HEK293 (cell line): ENCODE results near the gene PGAP6.

Experiments
- CTCF ChIA-PET: fragments of 350-600 bp; formaldehyde crosslinking; extraction: SDS; loops from one replicate; lab custom pipeline; 2021; ENCODE audit warnings: antibody characterized with exemption; lab: Yijun Ruan, JAX
- POLR2A ChIA-PET: fragments of 300-600 bp; formaldehyde crosslinking; extraction: SDS; loops from one replicate; lab custom pipeline; 2020; ENCODE audit warnings: antibody characterized with exemption, inconsistent platforms; lab: Yijun Ruan, JAX
- H3K27ac ChIP-seq: fragments of 200-500 bp; sonication (Bioruptor generic); 2 replicates; pipeline ENCODE4 v1.5.1; 2014; ENCODE audit warnings: low read depth, low read length, control low read depth, inconsistent platforms; ENCODE audit errors: extremely low read depth
- H3K36me3 ChIP-seq, 2 experiments: fragments of 200-500 bp in 1 of 2; sonication (Bioruptor generic) in 1 of 2; 1 replicate in 1 of 2; 2 replicates in 1 of 2; pipeline ENCODE4 v1.5.1; 2014 to 2017; ENCODE audit warnings: inconsistent platforms in 2 of 2, low read length in 2 of 2; ENCODE audit not compliant: control insufficient read depth in 2 of 2, insufficient read depth in 1 of 2
- H3K4me1 ChIP-seq: fragments of 200-500 bp; sonication (Bioruptor generic); 2 replicates; pipeline ENCODE4 v1.5.1; 2014; ENCODE audit warnings: mild to moderate bottlenecking, low read length, inconsistent platforms; ENCODE audit not compliant: control insufficient read depth, insufficient read depth
- H3K4me3 ChIP-seq: 2 replicates; pipeline ENCODE4 v1.5.1; 2011; ENCODE audit warnings: low read depth, mild to moderate bottlenecking, control low read depth, low read length, moderate library complexity
- H3K9me3 ChIP-seq: fragments of 200-500 bp; sonication (Bioruptor generic); 2 replicates; pipeline ENCODE4 v1.5.1; 2014; ENCODE audit warnings: low read depth, low read length, inconsistent platforms; ENCODE audit not compliant: control insufficient read depth, insufficient read depth
- ATF2 ChIP-seq: fragments of 450-650 bp; formaldehyde crosslinking; IDR thresholded peaks from 2 replicates; pipeline ENCODE4 v1.5.1; 2016; ENCODE audit warnings: missing biosample characterization, missing genetic modification characterization, low read depth
- EGR2 ChIP-seq: fragments of 450-650 bp; formaldehyde crosslinking; IDR thresholded peaks from 2 replicates; pipeline ENCODE4 v1.5.1; 2016; ENCODE audit warnings: low read depth, missing biosample characterization, missing genetic modification characterization
- ELK4 ChIP-seq: IDR thresholded peaks from 2 replicates; pipeline ENCODE4 v1.6.1; 2011; ENCODE audit warnings: mild to moderate bottlenecking, low read depth, low read length, borderline replicate concordance
- GLIS1 ChIP-seq: fragments of 450-650 bp; formaldehyde crosslinking; IDR thresholded peaks from 2 replicates; pipeline ENCODE4 v1.5.1; 2016; ENCODE audit warnings: missing biosample characterization, missing genetic modification characterization
- HOXC10 ChIP-seq: sonication (generic); formaldehyde crosslinking; IDR thresholded peaks from 2 replicates; pipeline ENCODE4 v1.8.1; 2023; ENCODE audit warnings: mild to moderate bottlenecking, missing genetic modification reagents
- OVOL3 ChIP-seq: fragments of 450-650 bp; formaldehyde crosslinking; IDR thresholded peaks from 2 replicates; pipeline ENCODE4 v1.5.1; 2016; ENCODE audit warnings: missing biosample characterization, missing genetic modification characterization
- REPIN1 ChIP-seq: fragments of 450-650 bp; formaldehyde crosslinking; IDR thresholded peaks from 2 replicates; pipeline ENCODE4 v1.5.1; 2017; ENCODE audit warnings: missing biosample characterization, missing genetic modification characterization, low read depth
- ZBTB17 ChIP-seq: fragments of 450-650 bp; formaldehyde crosslinking; IDR thresholded peaks from 2 replicates; pipeline ENCODE4 v1.5.1; 2016; ENCODE audit warnings: missing biosample characterization, missing genetic modification characterization
- ZBTB20 ChIP-seq: fragments of 450-650 bp; formaldehyde crosslinking; IDR thresholded peaks from 2 replicates; pipeline ENCODE4 v1.5.1; 2016; ENCODE audit warnings: missing biosample characterization, missing genetic modification characterization
- ZBTB26 ChIP-seq: fragments of 450-650 bp; formaldehyde crosslinking; optimal IDR thresholded peaks from 2 replicates; pipeline ENCODE3; 2016; ENCODE audit warnings: missing biosample characterization, mild to moderate bottlenecking, missing genetic modification characterization
- ZFHX2 ChIP-seq: fragments of 450-650 bp; formaldehyde crosslinking; conservative IDR thresholded peaks from 2 replicates; pipeline ENCODE4 v1.5.1; 2016; ENCODE audit warnings: missing biosample characterization, missing genetic modification characterization
- ZIC2 ChIP-seq: fragments of 450-650 bp; formaldehyde crosslinking; IDR thresholded peaks from 2 replicates; pipeline ENCODE4 v1.5.1; 2016; ENCODE audit warnings: missing biosample characterization, missing genetic modification characterization
- ZNF140 ChIP-seq: fragments of 450-650 bp; formaldehyde crosslinking; IDR thresholded peaks from 2 replicates; pipeline ENCODE4 v1.5.1; 2016; ENCODE audit warnings: missing biosample characterization, missing genetic modification characterization
- ZNF202 ChIP-seq: fragments of 450-650 bp; formaldehyde crosslinking; IDR thresholded peaks from 2 replicates; pipeline ENCODE4 v1.5.1; 2016; ENCODE audit warnings: missing biosample characterization, missing genetic modification characterization, borderline replicate concordance
- ZNF335 ChIP-seq: fragments of 450-650 bp; formaldehyde crosslinking; conservative IDR thresholded peaks from 2 replicates; pipeline ENCODE4 v1.5.1; 2016; ENCODE audit warnings: missing biosample characterization, missing genetic modification characterization
- ZNF341 ChIP-seq: fragments of 450-650 bp; formaldehyde crosslinking; IDR thresholded peaks from 2 replicates; pipeline ENCODE4; 2016; ENCODE audit warnings: low read depth, missing biosample characterization, missing genetic modification characterization
- ZNF350 ChIP-seq: fragments of 450-650 bp; formaldehyde crosslinking; IDR thresholded peaks from 2 replicates; pipeline ENCODE4 v1.5.0; 2017; ENCODE audit warnings: missing biosample characterization, mild to moderate bottlenecking, missing genetic modification characterization
- ZNF473 ChIP-seq: fragments of 450-650 bp; formaldehyde crosslinking; IDR thresholded peaks from 2 replicates; pipeline ENCODE4 v1.5.1; 2017; ENCODE audit warnings: missing biosample characterization, missing genetic modification characterization
- ZNF518A ChIP-seq: fragments of 450-650 bp; formaldehyde crosslinking; conservative IDR thresholded peaks from 2 replicates; pipeline ENCODE4 v1.5.1; 2016; ENCODE audit warnings: low read depth, missing biosample characterization, missing genetic modification characterization
- ZNF529 ChIP-seq: fragments of 450-650 bp; formaldehyde crosslinking; IDR thresholded peaks from 2 replicates; pipeline ENCODE4 v1.5.1; 2017; ENCODE audit warnings: missing genetic modification characterization, missing biosample characterization; ENCODE audit not compliant: insufficient replicate concordance
- ZNF530 ChIP-seq: fragments of 450-650 bp; formaldehyde crosslinking; IDR thresholded peaks from 2 replicates; pipeline ENCODE4 v1.5.1; 2016; ENCODE audit warnings: low read depth, missing biosample characterization, missing genetic modification characterization
- ZNF610 ChIP-seq: fragments of 450-650 bp; formaldehyde crosslinking; IDR thresholded peaks from 2 replicates; pipeline ENCODE4 v1.5.1; 2016; ENCODE audit warnings: missing biosample characterization, missing genetic modification characterization, borderline replicate concordance
- ZNF707 ChIP-seq: fragments of 450-650 bp; formaldehyde crosslinking; IDR thresholded peaks from 2 replicates; pipeline ENCODE4 v1.5.1; 2016; ENCODE audit warnings: missing biosample characterization, missing genetic modification characterization
- ZNF747 ChIP-seq: fragments of 450-650 bp; formaldehyde crosslinking; IDR thresholded peaks from 2 replicates; pipeline ENCODE4 v1.5.1; 2016; ENCODE audit warnings: missing biosample characterization, missing genetic modification characterization
- ZNF776 ChIP-seq: fragments of 450-650 bp; formaldehyde crosslinking; IDR thresholded peaks from 2 replicates; pipeline ENCODE4 v1.5.0; 2017; ENCODE audit warnings: missing biosample characterization, missing genetic modification characterization, borderline replicate concordance
- TF ChIP-seq, protein P1 (sequence below): fragments of 450-650 bp; formaldehyde crosslinking; IDR thresholded peaks from 2 replicates; pipeline ENCODE4 v1.5.1; 2017; ENCODE audit warnings: missing biosample characterization, missing genetic modification characterization

Gene PGAP6

GRCh38 chr16:369866-370436 lies 11.8 kb downstream of the PGAP6 start:
- Histone ChIP-seq H3K4me1 (peaks cover 3% of the 10 kb centered on the region), H3K27ac (peak overlapping the region; percentile 64; the same call in 1 of the 2 replicates), H3K36me3 (peaks cover 6 to 73% of the 10 kb centered on the region in 2 experiments; a peak in 2 of 3 replicates), H3K4me3 (peak overlapping the region; percentile 47), H3K9me3 (no peaks in the 10 kb centered on the region)
- POLR2A ChIA-PET: interaction anchor here (0.7 to 1.5 kb wide), 6 partner anchors 10 to 1826 kb away, joined by 3 to 10 read pairs (median 4); partner anchors contain the start of genes AXIN1, DECR2, PGAP6 and POLR3K
- CTCF ChIA-PET: interaction anchor here (0.6 to 1.2 kb wide), 4 partner anchors 8 to 342 kb away, joined by 3 to 4 read pairs (median 4); no protein-coding TSS in a partner anchor
- no peak for TF ChIP-seq ZNF747
- TF ChIP-seq ZNF473: no peak
- TF ChIP-seq ZNF610 (tag by site-specific recombination): no peak
- no peak for TF ChIP-seq ZBTB17 (tag by site-specific recombination)
- TF ChIP-seq ZNF341 (tag by site-specific recombination): no peak
- no peak for TF ChIP-seq ATF2
- no peak for TF ChIP-seq ZNF350 (tag by site-specific recombination)
- TF ChIP-seq ZIC2 (tag by site-specific recombination): peak; percentile 87
- TF ChIP-seq ZBTB20 (tag by site-specific recombination): no peak
- no peak for TF ChIP-seq ZNF202 (tag by site-specific recombination)
- TF ChIP-seq ZNF529: no peak
- no peak for TF ChIP-seq ZNF530 (tag by site-specific recombination)
- TF ChIP-seq ZBTB26 (tag by site-specific recombination): peak; percentile 28
- peak; percentile 63 for TF ChIP-seq GLIS1 (tag by site-specific recombination)
- no peak for TF ChIP-seq HOXC10 (CRISPR knock-in tag)
- no peak for TF ChIP-seq ZNF776
- no peak for TF ChIP-seq OVOL3 (tag by site-specific recombination)
- TF ChIP-seq ZNF335 (tag by site-specific recombination): peak; percentile 62
- TF ChIP-seq EGR2 (tag by site-specific recombination): no peak
- no peak for TF ChIP-seq REPIN1 (tag by site-specific recombination)
- no peak for TF ChIP-seq ZNF518A (tag by site-specific recombination)
- no peak for TF ChIP-seq ZNF707
- no peak for TF ChIP-seq ELK4
- no peak for TF ChIP-seq ZNF140 (tag by site-specific recombination)
- peak; percentile 57; the same call in 1 of the 2 replicates for TF ChIP-seq ZFHX2 (tag by site-specific recombination)
- TF ChIP-seq, protein P1, sequence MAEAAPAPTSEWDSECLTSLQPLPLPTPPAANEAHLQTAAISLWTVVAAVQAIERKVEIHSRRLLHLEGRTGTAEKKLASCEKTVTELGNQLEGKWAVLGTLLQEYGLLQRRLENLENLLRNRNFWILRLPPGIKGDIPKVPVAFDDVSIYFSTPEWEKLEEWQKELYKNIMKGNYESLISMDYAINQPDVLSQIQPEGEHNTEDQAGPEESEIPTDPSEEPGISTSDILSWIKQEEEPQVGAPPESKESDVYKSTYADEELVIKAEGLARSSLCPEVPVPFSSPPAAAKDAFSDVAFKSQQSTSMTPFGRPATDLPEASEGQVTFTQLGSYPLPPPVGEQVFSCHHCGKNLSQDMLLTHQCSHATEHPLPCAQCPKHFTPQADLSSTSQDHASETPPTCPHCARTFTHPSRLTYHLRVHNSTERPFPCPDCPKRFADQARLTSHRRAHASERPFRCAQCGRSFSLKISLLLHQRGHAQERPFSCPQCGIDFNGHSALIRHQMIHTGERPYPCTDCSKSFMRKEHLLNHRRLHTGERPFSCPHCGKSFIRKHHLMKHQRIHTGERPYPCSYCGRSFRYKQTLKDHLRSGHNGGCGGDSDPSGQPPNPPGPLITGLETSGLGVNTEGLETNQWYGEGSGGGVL (tag by site-specific recombination): no peak
